Measurements from ENCODE around the gene SORBS1. TPM values are rescaled to one million over a fixed set of nuclear protein-coding genes. Genes with fewer than 3 reads are reported as not detected.
A peak's percentile ranks its signal among the peaks of the same experiment; 100 is the strongest.

Gene SORBS1
- total and polyA plus RNA-seq, 2 of the 13 experiments (the other 11 are each of a cell fraction or from before 2014, with no cell fraction given): 16.8 to 39.8 TPM

- TF ChIP-seq HBP1 (CRISPR knock-in tag; IDR thresholded peaks at IDR 0.05; ENCODE audit: low read depth): no peak
- TF ChIP-seq RBFOX2 (IDR thresholded peaks at IDR 0.05; ENCODE audit: low read depth, low read length): no peak
- no peak for TF ChIP-seq TSC22D2 (CRISPR knock-in tag; IDR thresholded peaks at IDR 0.05; ENCODE audit: borderline replicate concordance)
- no peak for TF ChIP-seq FOXA1 (IDR thresholded peaks at IDR 0.05)
- TF ChIP-seq FOXA1 (CRISPR knock-in tag; IDR thresholded peaks at IDR 0.05): no peak
- no peak for TF ChIP-seq ZNF292 (CRISPR knock-in tag; IDR thresholded peaks at IDR 0.05; ENCODE audit: borderline replicate concordance, low read depth)
Measured at GRCh38 chr10:95266674-95267095, 294.5 kb downstream of the SORBS1 start (continued).

- ATAC-seq (no peak), DNase-seq (ENCODE audit: low spot score) (no peak), FAIRE-seq (no peak)
- Histone ChIP-seq H3K27ac (ENCODE audit: extremely low read length, insufficient read depth, low read length) (peak overlapping the region; percentile 80), H4K20me1 (ENCODE audit: insufficient read depth, low read length) (no peaks in the 10 kb centered on the region; the same call in 1 of the 2 replicates), H3K4me2 (ENCODE audit: low read depth, low read length) (no peak overlapping the region), H3K4me1 (ENCODE audit: insufficient read depth, low read length) (peaks cover 61% of the 10 kb centered on the region), H3K27me3 (ENCODE audit: control insufficient read depth in 1 of 2, insufficient read depth in 2 of 2, low read length in 2 of 2) (no peaks in the 10 kb centered on the region), H3K36me3 (replicated peaks in 1 of 2; ENCODE audit: control insufficient read depth in 1 of 2, insufficient read depth in 2 of 2, low read length in 2 of 2) (peaks cover 21 to 71% of the 10 kb centered on the region in 2 experiments), H3K4me3 (replicated peaks in 1 of 3; ENCODE audit: insufficient read depth in 1 of 3, low read depth in 2 of 3, low read length in 3 of 3) (no peak overlapping the region), H3K79me2 (ENCODE audit: insufficient read depth, low read length) (peaks cover 4% of the 10 kb centered on the region), H3K9ac (ENCODE audit: insufficient read depth, low read depth, low read length) (no peak overlapping the region), H2AFZ (ENCODE audit: low read length) (no peak overlapping the region), H3K9me3 (ENCODE audit: low read length) (no peaks in the 10 kb centered on the region)
- ChIA-PET POLR2A (no interaction called here), CTCF (ENCODE audit: low intra/inter-chr PET ratio, low total read pairs) (no interaction called here)
- BruUV-seq (replicated peaks): no TSS peak
- intact Hi-C loops (cut with micrococcal nuclease; ENCODE audit: unreplicated experiment) (no loop called here), in situ Hi-C loops (cut with HindIII; ENCODE audit: extremely low pct_ligation_motif_present, low pct_unique_long_range_greater_than_20kb) (no loop called here)
- TF ChIP-seq ZNF121 (CRISPR knock-in tag; IDR thresholded peaks at IDR 0.05) (peak; percentile 12; the same call in 1 of the 2 replicates), NR2F2 (IDR thresholded peaks at IDR 0.05; ENCODE audit: borderline replicate concordance, low read depth) (no peak)
- 93% methylated on average over 8 of the region's 8 CpGs for WGBS (ENCODE audit: low lambda C conversion rate)
Measured at GRCh38 chr10:95265572-95265971, 295.6 kb downstream of the SORBS1 start.
